HG03354 (cell line): ENCODE measurements around the gene KCP.

Experiments
- ATAC-seq: cut with Tn5 transposase; IDR thresholded peaks from one replicate; pipeline ENCODE4 v1.9.1; 2021; ENCODE audit warnings: mild to moderate bottlenecking; ENCODE audit not compliant: unreplicated experiment, poor library complexity, severe bottlenecking

KCP gene

DNA sequence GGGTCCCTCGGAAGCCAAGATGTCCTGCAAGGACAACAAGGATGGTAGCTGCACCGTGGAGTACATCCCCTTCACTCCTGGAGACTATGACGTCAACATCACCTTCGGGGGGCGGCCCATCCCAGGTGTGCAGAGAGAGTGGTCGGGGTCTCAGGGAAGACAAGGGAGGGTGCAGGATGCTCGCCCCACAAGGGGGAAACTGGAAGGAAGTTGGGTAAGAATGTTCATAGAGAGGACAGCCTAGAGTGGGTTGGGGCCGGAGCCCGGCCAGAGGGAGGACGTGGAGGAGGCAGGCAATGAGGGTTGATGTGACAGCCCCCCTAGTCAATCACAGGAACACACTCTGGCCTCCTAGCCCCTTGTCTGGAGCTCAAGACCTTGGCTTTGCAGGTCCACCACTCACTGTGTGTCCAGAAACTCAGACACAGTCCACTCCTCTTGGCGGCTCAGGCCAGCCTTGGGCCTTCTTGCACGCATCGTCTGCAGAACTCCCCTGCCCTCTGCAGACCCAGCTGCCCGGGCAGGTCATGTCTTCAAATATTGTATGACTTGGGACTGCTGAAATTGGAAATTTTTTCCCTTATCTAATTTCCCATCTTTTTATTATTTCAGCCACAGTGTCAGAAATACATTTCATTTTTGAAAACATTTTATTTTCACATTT is 63.6 kb downstream of the KCP start:
- ATAC-seq = no peak

DNA sequence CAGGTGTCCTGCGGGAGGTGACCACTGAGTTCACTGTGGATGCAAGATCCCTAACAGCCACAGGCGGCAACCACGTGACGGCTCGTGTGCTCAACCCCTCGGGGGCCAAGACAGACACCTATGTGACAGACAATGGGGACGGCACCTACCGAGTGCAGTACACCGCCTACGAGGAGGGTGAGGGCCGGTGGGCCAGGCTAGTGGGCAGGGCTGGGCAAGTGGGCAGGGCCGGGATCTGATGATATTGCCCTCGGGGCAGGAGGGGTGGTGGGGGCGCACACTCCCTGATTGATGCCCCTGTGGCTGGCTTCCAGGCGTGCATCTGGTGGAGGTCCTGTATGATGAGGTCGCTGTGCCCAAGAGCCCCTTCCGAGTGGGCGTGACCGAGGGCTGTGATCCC is 64.5 kb downstream of the KCP start:
- no peak for ATAC-seq

DNA sequence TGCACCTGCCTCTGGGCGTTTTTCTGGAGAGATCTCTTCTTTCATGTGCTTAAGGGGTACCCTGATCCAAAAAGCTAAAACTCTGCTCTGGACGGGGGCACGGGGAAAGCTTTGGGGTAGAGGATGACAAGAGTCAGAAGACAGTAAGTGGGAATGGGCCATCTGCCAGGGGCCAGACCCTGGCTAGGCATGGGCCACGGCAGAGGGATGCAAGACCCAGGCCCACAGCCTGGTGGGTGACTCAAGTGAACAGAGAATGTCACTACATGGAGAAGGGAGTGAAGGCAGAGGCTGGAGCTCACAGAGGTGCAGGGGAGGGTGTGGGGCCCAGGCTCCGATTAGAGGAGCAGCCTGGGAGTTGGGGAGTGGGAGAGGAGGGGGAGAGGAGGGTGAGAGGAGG is 65.0 kb downstream of the KCP start:
- no peak for ATAC-seq

DNA sequence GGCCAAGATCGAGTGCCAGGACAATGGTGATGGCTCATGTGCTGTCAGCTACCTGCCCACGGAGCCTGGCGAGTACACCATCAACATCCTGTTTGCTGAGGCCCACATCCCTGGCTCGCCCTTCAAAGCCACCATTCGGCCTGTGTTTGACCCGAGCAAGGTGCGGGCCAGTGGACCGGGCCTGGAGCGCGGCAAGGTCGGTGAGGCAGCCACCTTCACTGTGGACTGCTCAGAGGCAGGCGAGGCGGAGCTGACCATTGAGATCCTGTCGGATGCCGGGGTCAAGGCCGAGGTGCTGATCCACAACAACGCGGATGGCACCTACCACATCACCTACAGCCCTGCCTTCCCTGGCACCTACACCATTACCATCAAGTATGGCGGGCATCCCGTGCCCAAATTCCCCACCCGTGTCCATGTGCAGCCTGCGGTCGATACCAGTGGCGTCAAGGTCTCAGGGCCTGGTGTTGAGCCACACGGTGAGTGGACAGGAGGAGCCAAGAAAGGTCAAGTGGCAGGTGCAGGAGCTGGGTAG is 65.7 kb downstream of the KCP start:
- ATAC-seq = no peak

DNA sequence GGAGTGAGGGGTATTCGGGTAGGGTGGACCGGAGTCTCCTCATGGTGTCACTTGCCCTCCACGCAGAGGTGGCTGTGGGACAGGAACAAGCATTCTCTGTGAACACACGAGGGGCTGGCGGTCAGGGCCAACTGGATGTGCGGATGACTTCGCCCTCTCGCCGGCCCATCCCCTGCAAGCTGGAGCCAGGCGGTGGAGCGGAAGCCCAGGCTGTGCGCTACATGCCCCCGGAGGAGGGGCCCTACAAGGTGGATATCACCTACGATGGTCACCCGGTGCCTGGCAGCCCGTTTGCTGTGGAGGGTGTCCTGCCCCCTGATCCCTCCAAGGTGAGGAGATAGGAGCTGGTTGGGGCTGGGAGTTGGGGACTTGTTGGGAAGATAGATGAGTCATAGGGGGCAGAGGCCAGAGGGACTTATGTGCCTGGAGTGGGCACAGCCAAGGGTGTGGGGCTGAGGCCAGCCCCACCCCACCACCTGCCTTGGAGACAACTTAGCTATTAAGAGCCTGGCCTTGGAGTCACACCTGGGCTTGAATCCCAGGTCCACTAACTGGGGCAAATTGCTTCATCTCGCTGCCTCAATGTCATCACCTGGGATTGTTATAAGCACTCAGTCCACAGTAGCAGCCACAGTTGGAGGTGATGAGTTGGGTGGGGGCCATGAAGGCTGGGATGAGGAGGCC is 66.4 kb downstream of the KCP start:
- no peak for ATAC-seq

DNA sequence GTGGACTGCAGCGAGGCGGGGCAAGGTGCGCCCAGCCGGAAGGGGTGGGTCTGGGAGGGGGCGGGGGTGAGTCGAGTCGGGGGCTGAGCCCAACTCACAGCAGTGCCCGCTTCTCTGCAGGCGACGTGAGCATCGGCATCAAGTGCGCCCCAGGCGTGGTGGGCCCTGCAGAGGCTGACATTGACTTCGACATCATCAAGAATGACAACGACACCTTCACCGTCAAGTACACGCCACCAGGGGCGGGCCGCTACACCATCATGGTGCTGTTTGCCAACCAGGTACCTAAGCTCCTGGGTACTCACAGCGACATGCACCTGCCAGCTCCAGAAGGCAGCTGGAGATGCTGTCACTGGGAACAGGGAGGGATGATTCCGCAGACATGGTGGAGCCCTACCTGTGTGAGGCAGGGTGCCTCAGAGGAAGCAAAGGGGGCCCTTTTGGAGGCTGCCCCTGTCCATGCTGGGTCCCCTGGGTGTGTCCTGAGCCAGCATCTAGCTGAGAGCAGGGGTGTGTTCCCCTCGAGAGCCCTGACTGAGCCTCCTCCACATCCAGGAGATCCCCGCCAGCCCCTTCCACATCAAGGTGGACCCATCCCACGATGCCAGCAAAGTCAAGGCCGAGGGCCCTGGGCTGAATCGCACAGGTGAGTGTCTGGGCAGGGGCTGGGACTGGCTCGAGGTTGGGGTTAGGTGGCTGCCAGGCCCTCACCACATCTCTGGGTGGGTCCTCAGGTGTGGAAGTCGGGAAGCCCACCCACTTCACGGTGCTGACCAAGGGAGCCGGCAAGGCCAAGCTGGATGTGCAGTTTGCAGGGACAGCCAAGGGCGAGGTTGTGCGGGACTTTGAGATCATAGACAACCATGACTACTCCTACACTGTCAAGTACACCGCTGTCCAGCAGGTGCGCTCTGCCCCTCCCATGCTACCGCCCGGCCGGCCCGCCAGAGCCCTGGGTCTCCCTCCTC is 67.6 kb downstream of the KCP start:
- ATAC-seq = no peak

DNA sequence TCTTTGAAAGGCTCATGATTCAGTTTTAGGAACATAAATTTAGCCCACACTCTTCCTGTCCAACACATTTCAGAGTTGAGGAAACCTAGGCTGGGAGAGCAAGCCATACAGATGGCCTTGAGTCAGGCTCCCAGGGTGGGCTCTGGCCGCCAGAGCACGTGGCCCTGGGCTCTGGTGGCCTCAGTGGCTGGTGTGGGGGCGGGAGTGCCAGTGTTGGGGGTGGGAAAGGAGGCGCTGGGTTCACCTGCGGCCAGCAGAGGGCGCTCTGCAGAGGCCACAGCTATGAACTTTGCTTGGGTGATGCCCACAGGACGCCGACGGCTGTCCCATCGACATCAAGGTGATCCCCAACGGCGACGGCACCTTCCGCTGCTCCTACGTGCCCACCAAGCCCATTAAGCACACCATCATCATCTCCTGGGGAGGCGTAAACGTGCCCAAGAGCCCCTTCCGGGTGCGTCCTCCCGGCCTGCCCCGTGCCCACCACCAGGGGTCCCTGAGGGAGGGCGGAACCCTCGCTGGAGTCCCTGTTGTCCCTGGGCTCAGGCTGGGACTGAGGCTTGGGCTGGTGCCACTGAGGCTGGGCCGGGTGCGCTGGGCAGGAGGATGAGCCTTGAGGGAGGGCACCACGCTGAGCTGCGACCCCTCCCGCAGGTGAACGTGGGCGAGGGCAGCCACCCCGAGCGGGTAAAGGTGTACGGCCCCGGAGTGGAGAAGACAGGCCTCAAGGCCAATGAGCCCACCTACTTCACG is 68.4 kb downstream of the KCP start:
- ATAC-seq = no peak

DNA sequence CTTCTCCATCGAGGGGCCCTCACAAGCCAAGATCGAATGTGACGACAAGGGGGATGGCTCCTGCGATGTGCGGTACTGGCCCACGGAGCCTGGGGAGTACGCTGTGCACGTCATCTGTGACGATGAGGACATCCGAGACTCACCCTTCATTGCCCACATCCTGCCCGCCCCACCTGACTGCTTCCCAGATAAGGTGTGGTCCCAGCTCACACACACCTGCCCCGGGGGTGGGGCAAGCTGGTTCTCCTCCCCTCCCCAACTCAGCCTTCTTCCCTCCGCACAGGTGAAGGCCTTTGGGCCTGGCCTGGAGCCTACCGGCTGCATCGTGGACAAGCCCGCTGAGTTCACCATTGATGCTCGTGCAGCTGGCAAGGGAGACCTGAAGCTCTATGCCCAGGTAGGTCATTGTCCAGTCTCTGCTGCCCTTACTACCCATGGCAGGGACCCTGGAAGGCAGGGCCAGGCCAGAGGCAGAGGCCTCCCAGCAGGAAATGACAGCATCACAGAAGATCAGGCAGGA is 69.3 kb downstream of the KCP start:
- ATAC-seq = no peak

DNA sequence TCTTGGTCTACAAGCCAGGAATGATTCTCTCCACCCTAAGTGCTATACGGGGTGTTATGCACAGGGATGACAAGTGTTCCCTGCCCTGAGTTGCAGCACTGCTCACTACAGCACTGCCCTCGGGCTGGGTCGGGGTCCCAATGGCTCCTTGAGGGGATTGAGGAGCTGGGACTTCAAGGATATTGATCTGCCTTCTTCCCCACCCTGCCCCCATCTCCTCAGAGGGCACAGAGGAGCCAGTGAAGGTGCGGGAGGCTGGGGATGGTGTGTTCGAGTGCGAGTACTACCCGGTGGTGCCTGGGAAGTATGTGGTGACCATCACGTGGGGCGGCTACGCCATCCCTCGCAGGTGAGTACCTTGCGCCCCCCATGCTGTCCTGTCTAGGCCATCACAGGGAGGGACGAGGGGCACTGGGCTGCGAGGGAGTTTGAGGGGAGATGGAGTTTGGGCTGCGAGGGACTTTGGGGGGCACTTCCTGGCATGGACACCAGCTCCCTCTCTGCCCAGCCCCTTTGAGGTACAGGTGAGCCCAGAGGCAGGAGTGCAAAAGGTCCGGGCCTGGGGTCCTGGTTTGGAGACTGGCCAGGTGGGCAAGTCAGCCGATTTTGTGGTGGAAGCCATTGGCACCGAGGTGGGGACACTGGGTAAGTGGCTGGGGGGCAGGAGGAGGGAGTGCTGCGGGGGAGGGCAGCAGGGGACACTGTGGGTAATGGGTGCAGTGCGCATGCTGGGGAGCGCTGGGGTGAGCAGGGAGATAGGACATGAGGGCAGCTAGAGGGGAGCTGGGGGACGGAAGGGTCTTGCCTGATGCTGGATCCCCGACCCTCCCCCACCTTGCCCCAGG is 70.0 kb downstream of the KCP start:
- no peak for ATAC-seq

DNA sequence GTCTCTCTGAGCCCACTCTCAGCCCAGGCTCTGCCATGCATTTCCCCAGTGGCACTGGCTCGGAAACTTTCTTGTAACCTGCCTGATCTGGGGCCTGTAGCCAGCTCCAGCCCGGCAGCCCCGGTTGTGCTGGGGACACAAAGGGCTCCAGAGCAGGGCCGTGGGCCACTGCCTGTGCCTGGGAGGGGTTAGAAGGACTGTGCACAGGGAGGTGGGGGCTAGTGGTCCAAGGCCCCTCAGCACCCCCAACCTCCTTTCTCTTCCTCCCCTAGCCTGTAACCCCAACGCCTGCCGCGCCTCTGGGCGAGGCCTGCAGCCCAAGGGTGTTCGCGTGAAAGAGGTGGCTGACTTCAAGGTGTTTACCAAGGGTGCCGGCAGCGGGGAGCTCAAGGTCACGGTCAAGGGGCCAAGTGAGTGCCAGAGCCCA is 70.7 kb downstream of the KCP start:
- ATAC-seq = no peak

DNA sequence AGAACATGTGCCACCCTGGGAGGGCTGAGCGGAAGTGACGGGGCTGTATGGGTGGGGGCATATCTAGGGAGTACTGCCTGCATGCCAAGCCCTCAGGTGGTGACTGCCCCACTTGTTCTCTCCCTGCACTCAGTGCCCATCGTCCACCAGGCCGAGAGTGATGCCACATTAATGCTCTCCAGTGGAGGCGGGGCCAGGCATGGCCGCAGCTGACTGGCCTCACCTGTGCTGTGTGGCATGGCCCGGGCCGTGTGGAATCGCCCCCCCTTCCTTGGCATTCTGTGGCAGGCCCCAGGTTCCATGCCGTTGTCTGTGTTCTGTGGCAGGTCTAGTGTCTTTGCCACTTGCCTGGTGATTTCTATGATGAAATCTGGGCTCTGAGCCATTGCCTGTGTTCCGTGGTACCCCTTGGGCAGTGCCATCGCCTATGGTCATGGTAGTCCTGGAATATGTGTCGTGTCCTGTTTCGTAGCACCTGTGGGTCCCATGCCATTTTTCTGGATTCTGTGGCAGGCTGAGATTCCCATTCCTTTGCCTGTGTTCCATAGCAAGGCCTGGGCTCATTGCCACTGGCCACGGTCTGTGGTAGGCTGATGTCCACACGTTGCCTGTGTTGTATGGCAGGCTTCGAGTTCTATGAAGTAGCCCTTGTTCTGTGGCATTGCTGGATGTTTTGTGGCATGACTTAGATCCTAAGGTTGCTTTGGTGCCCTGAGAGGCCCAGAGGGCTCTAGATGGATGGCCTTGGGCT is 71.4 kb downstream of the KCP start:
- ATAC-seq = no peak

DNA sequence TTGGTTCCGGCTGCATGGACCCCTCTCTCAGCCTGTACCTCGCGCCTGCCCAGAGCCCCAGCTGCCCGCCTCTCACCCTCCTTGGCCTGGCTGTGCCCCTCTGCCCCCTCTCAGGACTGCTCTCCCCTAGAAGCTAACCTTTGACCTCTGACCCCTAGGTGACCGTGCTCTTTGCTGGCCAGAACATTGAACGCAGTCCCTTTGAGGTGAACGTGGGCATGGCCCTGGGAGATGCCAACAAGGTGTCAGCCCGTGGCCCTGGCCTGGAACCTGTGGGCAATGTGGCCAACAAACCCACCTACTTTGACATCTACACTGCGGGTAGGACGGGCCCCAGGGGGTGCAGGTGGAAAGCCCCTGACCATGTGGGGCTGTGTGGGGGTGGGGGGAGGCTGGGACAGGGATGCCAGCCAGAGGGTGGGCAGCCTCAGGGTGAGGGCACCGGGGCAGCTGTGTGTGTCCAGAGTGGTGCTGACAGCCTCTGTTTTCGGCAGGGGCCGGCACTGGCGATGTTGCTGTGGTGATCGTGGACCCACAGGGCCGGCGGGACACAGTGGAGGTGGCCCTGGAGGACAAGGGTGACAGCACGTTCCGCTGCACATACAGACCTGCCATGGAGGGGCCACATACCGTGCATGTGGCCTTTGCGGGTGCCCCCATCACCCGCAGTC is 72.3 kb downstream of the KCP start:
- ATAC-seq = no peak

DNA sequence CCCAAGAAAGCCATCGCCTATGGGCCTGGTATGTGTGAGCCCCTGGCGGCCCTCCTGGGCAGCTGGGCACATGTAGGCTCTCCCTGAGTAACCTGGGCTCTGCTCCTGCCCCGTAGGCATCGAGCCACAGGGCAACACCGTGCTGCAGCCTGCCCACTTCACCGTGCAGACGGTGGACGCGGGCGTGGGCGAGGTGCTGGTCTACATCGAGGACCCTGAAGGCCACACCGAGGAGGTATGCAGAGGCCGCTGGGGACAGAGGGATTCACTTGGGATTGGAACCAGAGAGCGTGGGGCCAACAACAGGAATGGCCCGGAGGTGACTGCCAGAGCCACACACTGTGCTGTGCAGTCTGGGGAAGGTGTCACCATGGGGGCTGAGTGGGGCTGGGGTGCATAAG is 73.0 kb downstream of the KCP start:
- ATAC-seq = no peak

DNA sequence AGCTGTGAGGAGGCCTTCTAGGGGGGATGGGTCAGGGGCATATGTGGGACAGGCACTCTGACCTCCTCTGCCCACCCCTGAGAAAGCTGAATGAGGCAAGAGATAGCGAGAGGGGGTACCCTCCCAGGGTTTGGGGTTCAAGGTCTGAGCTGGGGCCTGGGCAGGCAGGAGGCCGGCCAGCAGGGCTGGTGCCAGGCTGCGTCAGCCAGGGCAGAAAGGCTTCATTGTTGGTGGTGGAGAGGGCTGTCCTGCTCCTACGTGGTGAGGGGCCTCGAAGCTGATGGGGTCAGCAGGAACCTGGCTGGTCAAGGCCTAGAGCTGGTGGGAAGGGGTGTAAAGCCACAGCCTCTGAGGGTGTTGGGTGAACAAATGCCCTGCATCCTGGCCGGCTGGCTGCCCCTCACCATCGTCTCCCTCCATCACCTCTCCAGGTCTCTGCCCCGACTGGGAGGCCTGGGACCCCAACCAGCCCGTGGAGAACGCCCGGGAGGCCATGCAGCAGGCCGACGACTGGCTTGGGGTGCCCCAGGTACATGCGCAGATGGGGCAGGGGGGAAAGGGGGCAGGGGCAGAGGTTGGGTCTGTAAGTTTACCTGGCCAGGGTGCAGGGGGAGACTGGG is 73.7 kb downstream of the KCP start:
- ATAC-seq = no peak

DNA sequence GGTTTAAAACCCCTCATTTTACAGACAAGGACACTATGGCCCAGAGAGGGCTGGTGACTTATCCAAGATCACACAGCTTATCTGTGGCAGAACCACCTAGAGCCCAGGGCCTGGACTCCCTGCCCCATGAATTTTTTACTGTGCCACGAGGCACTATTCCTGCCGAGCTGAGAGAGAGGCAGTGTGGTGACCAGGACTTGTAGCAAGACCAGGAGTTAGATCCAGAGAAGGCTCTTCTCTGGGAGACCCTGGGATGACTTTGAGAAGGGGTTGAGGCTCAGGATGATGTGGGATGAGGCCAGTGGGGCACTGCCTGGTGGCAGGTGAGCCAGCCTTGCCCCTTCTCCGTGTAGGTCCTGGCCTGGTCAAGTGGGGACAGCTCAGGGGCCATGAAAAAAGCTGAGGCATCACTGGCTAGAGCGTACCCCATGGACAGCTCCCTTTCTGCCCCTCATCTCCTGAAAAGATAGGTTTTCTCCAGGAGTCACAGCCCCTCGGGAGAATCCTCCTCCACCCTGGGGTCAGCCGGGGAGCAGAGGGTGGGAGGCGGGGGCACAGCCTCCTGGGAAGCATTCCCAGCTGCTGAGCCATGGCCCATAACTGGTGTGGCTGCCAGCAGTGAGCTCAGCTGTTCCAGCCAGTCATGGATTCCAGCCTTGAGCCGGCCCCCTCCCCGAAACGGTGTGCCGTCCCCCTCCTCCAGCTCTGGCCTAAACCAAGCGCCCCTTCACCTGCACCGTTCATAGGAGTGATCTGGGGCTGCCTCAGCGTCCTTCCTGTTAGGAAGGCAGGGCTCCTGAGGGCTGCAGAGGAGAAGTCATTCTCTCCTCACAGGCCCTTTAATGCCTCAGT is 74.5 kb downstream of the KCP start:
- no peak for ATAC-seq

DNA sequence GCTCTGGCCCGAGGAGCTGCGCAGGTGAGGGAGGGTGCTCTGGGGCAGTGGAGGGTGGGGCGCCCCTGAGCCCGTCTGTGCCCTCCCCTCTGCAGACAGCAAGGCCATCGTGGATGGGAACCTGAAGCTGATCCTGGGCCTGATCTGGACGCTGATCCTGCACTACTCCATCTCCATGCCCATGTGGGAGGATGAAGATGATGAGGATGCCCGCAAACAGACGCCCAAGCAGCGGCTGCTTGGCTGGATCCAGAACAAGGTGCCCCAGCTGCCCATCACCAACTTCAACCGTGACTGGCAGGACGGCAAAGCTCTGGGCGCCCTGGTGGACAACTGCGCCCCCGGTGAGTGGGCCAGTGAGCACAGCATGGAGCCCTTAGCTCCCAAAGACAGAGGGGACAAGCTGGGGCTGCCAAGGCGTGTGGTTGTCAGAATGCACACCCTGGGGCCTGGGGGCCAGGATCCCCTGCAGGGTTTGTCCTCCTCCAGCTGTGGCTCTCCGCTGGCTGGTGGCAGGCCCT is 75.2 kb downstream of the KCP start:
- ATAC-seq = no peak
